Endothelial cell of umbilical vein (primary cell): Measurements from ENCODE around the gene MT1G. TPM values are rescaled to one million over a fixed set of nuclear protein-coding genes. Genes with fewer than 3 reads are reported as not detected.
"Not testable (repeated sequence)": the region's sequence is repeated elsewhere in the genome, so short reads cannot be mapped to it uniquely, and the experiment has no call there.

Experiments
- BruUV-seq: library from RNA; stranded (reverse); fragments of 400-500 nt; replicated peaks from 2 replicates; lab custom pipeline; 2021; lab: Mats Ljungman, UMichigan
- CTCF ChIA-PET: fragments of 300-600, 350-600 bp; sonication (Branson Sonifier 250); formaldehyde crosslinking; loops from one replicate; lab custom pipeline; 2021; ENCODE audit warnings: antibody characterized with exemption, inconsistent platforms; lab: Charles Lee
- POLR2A ChIA-PET: fragments of 300-600, 350-600 bp; sonication (Branson Sonifier 250); formaldehyde crosslinking; loops from one replicate; lab custom pipeline; 2021; ENCODE audit warnings: antibody characterized with exemption, inconsistent platforms; lab: Charles Lee
- DNase-seq: peaks from one replicate; pipeline ENCODE4 v3.0.0-alpha.2; 2011; ENCODE audit warnings: low read depth, low spot score
- FAIRE-seq: peaks from 2 replicates; lab custom pipeline; 2011; peaks lifted over from hg19 to GRCh38; lab: Jason Lieb, UNC
- H2AFZ ChIP-seq: 2 replicates; pipeline ENCODE4 v1.6.0; 2012; ENCODE audit warnings: low read depth, low read length, control low read depth, inconsistent platforms
- H3K27ac ChIP-seq: 2 replicates; pipeline ENCODE4 v1.5.1; 2011; ENCODE audit warnings: low read depth, mild to moderate bottlenecking, control low read depth, low read length, moderate library complexity; ENCODE audit not compliant: insufficient read depth
- H3K27me3 ChIP-seq, 2 experiments: 2 replicates each; pipeline versions ENCODE4 v1.6.0 to v1.6.1; 2011; ENCODE audit warnings: low read length in 2 of 2, mixed read lengths in 1 of 2; ENCODE audit not compliant: control insufficient read depth in 2 of 2, insufficient read depth in 2 of 2
- H3K36me3 ChIP-seq, 2 experiments: 2 replicates in 1 of 2; 3 replicates in 1 of 2; pipeline ENCODE4 v1.5.1; 2011; ENCODE audit warnings: low read length in 2 of 2, mild to moderate bottlenecking in 1 of 2, moderate library complexity in 1 of 2; ENCODE audit not compliant: control insufficient read depth in 2 of 2, insufficient read depth in 2 of 2; ENCODE audit errors: extremely low read depth in 1 of 2
- H3K4me1 ChIP-seq: 3 replicates; pipeline ENCODE4 v1.5.1; 2011; ENCODE audit warnings: mild to moderate bottlenecking, low read length; ENCODE audit not compliant: control insufficient read depth, insufficient read depth; ENCODE audit errors: extremely low read depth
- H3K4me2 ChIP-seq: 2 replicates; pipeline ENCODE4 v1.6.1; 2011; ENCODE audit warnings: low read length, control low read depth, mixed read lengths; ENCODE audit not compliant: insufficient read depth
- H3K4me3 ChIP-seq, 3 experiments: fragments of 200-600 bp in 1 of 3; sonication (generic), shearing (Covaris generic) in 1 of 3; replicated peaks in 1 of 3; 2 replicates each; pipeline ENCODE4 v1.5.1; 2011 to 2016; ENCODE audit warnings: control low read depth in 3 of 3, low read length in 3 of 3, mild to moderate bottlenecking in 2 of 3, inconsistent platforms in 1 of 3, low read depth in 1 of 3, moderate library complexity in 1 of 3; ENCODE audit not compliant: insufficient read depth in 1 of 3
- H3K79me2 ChIP-seq: 2 replicates; pipeline ENCODE4 v1.6.0; 2012; ENCODE audit warnings: low read length, inconsistent platforms; ENCODE audit not compliant: control insufficient read depth, insufficient read depth
- H3K9ac ChIP-seq: replicated peaks from 2 replicates; pipeline ENCODE3; 2011; ENCODE audit warnings: low read length, control low read depth; ENCODE audit not compliant: insufficient read depth; ENCODE audit errors: extremely low read depth
- H3K9me1 ChIP-seq: replicated peaks from 3 replicates; pipeline ENCODE4 v1.6.0; 2011; ENCODE audit warnings: mild to moderate bottlenecking, low read length; ENCODE audit not compliant: control insufficient read depth, insufficient read depth; ENCODE audit errors: extremely low read depth
- H3K9me3 ChIP-seq: replicated peaks from 2 replicates; pipeline ENCODE4 v1.5.1; 2012; ENCODE audit warnings: low read length, inconsistent platforms; ENCODE audit not compliant: control insufficient read depth, insufficient read depth
- H4K20me1 ChIP-seq: replicated peaks from 2 replicates; pipeline ENCODE3; 2011; ENCODE audit warnings: mild to moderate bottlenecking, low read length; ENCODE audit not compliant: control insufficient read depth, insufficient read depth; ENCODE audit errors: extremely low read depth
- EZH2 ChIP-seq: IDR thresholded peaks from 2 replicates; pipeline ENCODE4 v1.6.1; 2012; ENCODE audit warnings: borderline replicate concordance, low read depth, mild to moderate bottlenecking, moderate library complexity, low read length, inconsistent platforms; ENCODE audit not compliant: severe bottlenecking
- POLR2AphosphoS5 ChIP-seq: IDR thresholded peaks from 2 replicates; pipeline ENCODE4 v1.6.1; 2012; ENCODE audit warnings: low read depth, mild to moderate bottlenecking, control low read depth, low read length, moderate library complexity; ENCODE audit not compliant: insufficient read depth
- dilution Hi-C: fragments of 300-500 bp; cut with MboI; formaldehyde crosslinking; loops from one replicate; pipeline ENCODE4 v1.15.0; 2019; ENCODE audit warnings: low sequenced_read_pairs; ENCODE audit not compliant: extremely low pct_ligation_motif_present
- intact Hi-C: fragments of 100-400 bp; cut with micrococcal nuclease; formaldehyde crosslinking; loops from one replicate; pipeline ENCODE4 v1.10.0; 2022
- polyA plus RNA-seq, 4 experiments: library from polyadenylated mRNA; depleted of rRNA in 3 of 4; stranded (reverse) in 3 of 4; unstranded in 1 of 4; fragments of >200 nt; gene quantifications; 2 replicates each; pipeline versions ENCODE4 v1.2.1 to v1.2.3, GENCODE V29; 2011 to 2012; ENCODE audit warnings: missing spikeins in 1 of 4
- total RNA-seq: library from RNA; stranded (reverse); gene quantifications from 2 replicates; pipeline ENCODE4 v1.2.3, GENCODE V29; 2021
- TF ChIP-seq, protein P1 (sequence below): IDR thresholded peaks from 2 replicates; pipeline ENCODE4 v1.6.1; 2011; ENCODE audit not compliant: insufficient read depth, insufficient read length

Gene MT1G
- total and polyA plus RNA-seq, 2 donors (not counting 3 experiments of a cell fraction or from before 2014, with no cell fraction given), result not detected

DNA sequence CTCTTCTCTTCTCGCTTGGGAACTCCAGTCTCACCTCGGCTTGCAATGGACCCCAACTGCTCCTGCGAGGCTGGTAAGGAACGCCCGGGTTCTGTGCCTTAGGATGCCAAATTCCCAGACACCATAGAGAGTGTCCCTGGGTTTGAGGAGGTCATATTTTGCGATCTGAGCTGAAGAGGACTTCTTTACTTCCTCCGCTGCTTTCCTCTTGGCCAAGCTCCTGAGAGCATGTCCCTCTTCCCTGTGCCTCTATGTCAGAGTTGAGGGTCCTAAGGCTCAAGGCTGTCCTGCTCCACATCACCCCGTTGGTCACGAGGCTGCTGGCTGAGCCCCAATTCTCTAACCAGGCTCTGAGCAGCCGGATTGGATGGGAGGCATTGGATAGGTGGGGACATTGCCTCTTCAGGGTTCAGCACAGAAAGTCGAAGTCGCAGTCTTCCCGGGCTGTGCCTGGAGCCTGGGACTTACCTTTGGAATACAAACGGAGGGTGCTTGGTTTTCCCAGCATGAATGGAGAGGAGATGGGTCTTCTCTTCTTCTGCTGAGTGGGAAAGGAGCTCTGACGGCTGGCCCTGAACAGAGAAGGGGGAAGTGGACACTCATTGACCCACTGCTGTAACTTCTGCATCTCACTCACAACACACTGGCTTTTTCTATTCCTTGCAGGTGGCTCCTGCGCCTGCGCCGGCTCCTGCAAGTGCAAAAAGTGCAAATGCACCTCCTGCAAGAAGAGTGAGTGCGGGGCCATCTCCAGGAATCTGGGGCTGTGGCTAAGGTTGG, 2.2 kb upstream of the MT1G start:
- no peak overlapping the region for H3K4me3 ChIP-seq
- no peaks in the 10 kb centered on the region for H3K4me1 ChIP-seq
- H3K79me2 ChIP-seq, result no peaks in the 10 kb centered on the region
- dilution Hi-C loops (no loop called here), intact Hi-C loops (no loop called here)
- H3K9me1 ChIP-seq, result no peaks in the 10 kb centered on the region
- no peak overlapping the region for H2AFZ ChIP-seq
- no TSS peak for BruUV-seq
- no peaks in the 10 kb centered on the region for H4K20me1 ChIP-seq
- POLR2A ChIA-PET, result no interaction called here
- no peaks in the 10 kb centered on the region for H3K9me3 ChIP-seq
- H3K27ac ChIP-seq, result no peak overlapping the region
- CTCF ChIA-PET, result interaction anchor here (1.3 kb wide), 1 partner anchor 32 kb away, joined by 5 read pairs; no protein-coding TSS in a partner anchor
- H3K36me3 ChIP-seq, result no peaks in the 10 kb centered on the region
- DNase-seq (no peak), FAIRE-seq (no peak)
- TF ChIP-seq, protein P1, sequence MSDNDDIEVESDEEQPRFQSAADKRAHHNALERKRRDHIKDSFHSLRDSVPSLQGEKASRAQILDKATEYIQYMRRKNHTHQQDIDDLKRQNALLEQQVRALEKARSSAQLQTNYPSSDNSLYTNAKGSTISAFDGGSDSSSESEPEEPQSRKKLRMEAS, result no peak
- TF ChIP-seq EZH2, result peak; percentile 50
- H3K9ac ChIP-seq, result no peak overlapping the region
- peaks cover 69 to 83% of the 10 kb centered on the region in 2 experiments for H3K27me3 ChIP-seq
- no peak overlapping the region for H3K4me2 ChIP-seq

DNA sequence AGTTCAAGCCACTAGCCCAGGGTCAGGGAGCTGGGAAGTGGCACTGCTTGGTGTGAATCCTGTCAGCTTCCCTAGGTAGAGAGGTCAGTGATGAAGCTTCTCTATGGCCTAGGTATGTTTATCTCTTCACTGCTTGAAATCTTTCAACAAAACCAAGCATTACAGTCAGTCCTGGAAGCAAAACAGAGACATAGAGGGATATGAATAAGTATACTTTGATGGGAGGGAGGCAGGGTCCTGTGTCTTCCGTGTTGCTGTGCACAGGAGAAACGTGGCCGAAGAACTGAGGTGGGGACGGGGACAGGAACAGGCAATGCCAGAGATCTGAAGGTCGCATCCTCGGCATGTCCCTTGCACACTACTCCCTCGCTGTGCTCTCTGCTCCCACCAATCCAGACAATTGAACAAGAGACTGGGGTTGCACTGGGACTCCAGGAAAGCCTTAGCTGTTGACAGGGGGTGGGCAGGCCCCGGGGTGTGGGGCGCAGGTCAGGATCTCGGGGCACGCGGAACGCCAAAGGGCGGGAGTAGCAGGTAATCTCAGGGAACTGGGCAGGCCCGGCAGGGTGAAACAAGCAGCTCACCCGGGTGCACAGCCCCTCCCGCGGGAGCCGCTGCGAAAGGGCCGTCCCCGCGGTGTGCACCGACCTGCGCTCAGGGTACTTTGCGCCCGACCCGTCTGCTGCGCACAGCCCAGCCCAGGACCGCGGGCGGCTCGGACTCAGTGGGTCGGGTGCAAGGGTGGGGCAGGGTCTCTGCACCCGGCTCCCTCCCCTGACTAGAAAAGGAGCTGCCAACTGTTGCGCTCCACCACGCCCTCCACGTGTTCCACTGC, 1.4 kb upstream of the MT1G start, which contains the start of gene MT1H:
TSS of gene MT1H (plus strand) at position 810 of the 835 bp plus-strand sequence. CDS start 71 bp downstream, outside the sequence.
- dilution Hi-C loops (no loop called here), intact Hi-C loops (no loop called here)
- Histone ChIP-seq H3K9me3 (no peaks in the 10 kb centered on the region), H3K27me3 (peaks cover 76 to 91% of the 10 kb centered on the region in 2 experiments), H3K4me2 (no peak within 1 kb of the TSS), H3K79me2 (no peaks in the 10 kb centered on the region), H3K9ac (no peak within 1 kb of the TSS), H3K27ac (no peak within 1 kb of the TSS), H3K36me3 (no peaks in the 10 kb centered on the region), H2AFZ (no peak within 1 kb of the TSS), H3K4me1 (no peaks in the 10 kb centered on the region), H3K4me3 (no peak within 1 kb of the TSS), H4K20me1 (no peaks in the 10 kb centered on the region), H3K9me1 (no peaks in the 10 kb centered on the region)
- TF ChIP-seq POLR2AphosphoS5 (no peak), EZH2 (peak; percentile 75)
- POLR2A ChIA-PET, result no interaction called here
- no TSS peak for BruUV-seq
- DNase-seq (no peak), FAIRE-seq (no peak)
- CTCF ChIA-PET, result interaction anchor here (1.0 kb wide), 1 partner anchor 33 kb away, joined by 5 read pairs; no protein-coding TSS in a partner anchor

DNA sequence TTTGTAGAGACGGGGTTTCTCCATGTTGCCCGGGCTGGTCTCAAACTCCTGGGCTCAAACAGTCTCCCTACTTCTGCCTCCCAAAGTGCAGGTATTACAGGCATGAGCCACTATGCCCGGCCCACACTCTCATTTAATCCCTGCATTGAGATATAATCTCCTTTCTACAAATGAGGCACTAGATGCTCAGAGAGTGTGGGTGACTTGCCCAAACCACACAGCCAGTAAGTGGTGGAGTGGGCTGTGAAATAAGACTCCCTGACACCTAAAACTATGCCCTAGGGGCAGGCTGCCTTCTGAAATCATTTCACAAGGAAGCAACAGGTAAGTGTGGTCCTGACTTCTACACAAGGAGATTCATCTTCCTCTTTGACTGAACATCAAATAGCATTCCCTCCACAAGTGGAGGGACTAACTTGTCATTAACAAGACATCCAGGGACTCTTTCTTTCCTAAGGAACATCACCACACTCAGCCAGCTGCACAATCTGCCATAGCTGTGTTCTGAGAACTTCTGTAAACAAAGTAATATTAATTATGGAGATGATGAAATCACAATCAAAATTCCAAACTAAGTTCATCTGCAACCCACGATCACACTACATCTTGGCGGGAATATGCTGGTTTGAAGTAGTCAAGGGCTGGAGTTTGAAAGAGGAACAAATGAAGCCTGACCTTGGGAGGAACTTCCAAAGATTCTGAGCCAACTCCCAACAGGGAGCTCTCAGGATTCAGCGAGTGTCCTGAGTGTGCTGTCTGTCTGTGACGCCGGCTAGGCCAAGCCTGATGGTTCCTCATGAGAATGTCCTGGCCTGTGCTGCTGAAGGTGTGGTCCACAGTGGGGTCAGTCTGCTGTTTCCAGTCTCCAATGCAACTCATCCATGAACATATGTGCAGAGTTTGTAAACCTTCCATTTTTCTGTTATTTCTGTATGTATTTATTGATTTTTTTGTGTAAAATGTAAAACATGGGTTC, 2.3 kb downstream of the MT1G start:
- H3K9me3 ChIP-seq, POLR2A ChIA-PET, H2AFZ ChIP-seq, CTCF ChIA-PET, H3K9me1 ChIP-seq, H3K9ac ChIP-seq, DNase-seq, H3K27ac ChIP-seq, H3K4me1 ChIP-seq, FAIRE-seq, H3K79me2 ChIP-seq, intact Hi-C loops, dilution Hi-C loops, BruUV-seq, H4K20me1 ChIP-seq, H3K36me3 ChIP-seq, H3K4me2 ChIP-seq, H3K4me3 ChIP-seq: not testable (repeated sequence)
- H3K27me3 ChIP-seq, result peaks cover 83 to 94% of the 10 kb centered on the region in 2 experiments
